IMR-90 (cell line): ENCODE measurements around the gene NAA35. TPM values are rescaled to one million over a fixed set of nuclear protein-coding genes. Genes with fewer than 3 reads are reported as not detected.

Source experiments
- ATAC-seq: fragments of 200-7000 bp; cut with Tn5 transposase; 2 replicates; pipeline ENCODE4 v1.9.1; 2020; ENCODE audit warnings: low read depth, mild to moderate bottlenecking, moderate library complexity
- BruUV-seq: library from RNA; stranded (reverse); fragments of 400-500 nt; replicated peaks from 2 replicates; lab custom pipeline; 2021; lab: Mats Ljungman, UMichigan
- CTCF ChIA-PET: fragments of 300-600 bp; formaldehyde crosslinking; extraction: SDS; loops from one replicate; lab custom pipeline; 2021; ENCODE audit warnings: antibody characterized with exemption; lab: Yijun Ruan, JAX
- POLR2A ChIA-PET: fragments of 300-600 bp; sonication (Branson Sonifier 250); formaldehyde crosslinking; loops from one replicate; lab custom pipeline; 2022; ENCODE audit warnings: antibody characterized with exemption; ENCODE audit not compliant: unreplicated experiment; lab: Charles Lee
- DNase-seq: peaks from one replicate; pipeline ENCODE4 v3.0.0; 2013
- H2AFZ ChIP-seq: replicated peaks from 2 replicates; pipeline ENCODE3; 2013; ENCODE audit warnings: low read length, mild to moderate bottlenecking; ENCODE audit not compliant: poor library complexity
- H2AK5ac ChIP-seq: 2 replicates; pipeline ENCODE4 v1.6.1; 2013; ENCODE audit warnings: low read depth, low read length, inconsistent platforms
- H2AK9ac ChIP-seq: replicated peaks from 2 replicates; pipeline ENCODE3; 2013; ENCODE audit warnings: mild to moderate bottlenecking, low read depth, low read length, moderate library complexity; ENCODE audit not compliant: poor library complexity
- H2BK120ac ChIP-seq: 2 replicates; pipeline ENCODE4 v1.6.1; 2013; ENCODE audit warnings: low read depth, low read length, inconsistent platforms
- H2BK15ac ChIP-seq: 3 replicates; pipeline ENCODE4 v1.6.1; 2013; ENCODE audit warnings: low read depth, low read length, inconsistent platforms
- H2BK20ac ChIP-seq: 2 replicates; pipeline ENCODE4 v1.6.1; 2013; ENCODE audit warnings: low read depth, mild to moderate bottlenecking, inconsistent platforms, low read length, moderate library complexity
- H2BK5ac ChIP-seq: 2 replicates; pipeline ENCODE4 v1.6.1; 2013; ENCODE audit warnings: mild to moderate bottlenecking, low read depth, low read length, inconsistent platforms; ENCODE audit not compliant: poor library complexity, severe bottlenecking
- H3K14ac ChIP-seq: replicated peaks from 2 replicates; pipeline ENCODE4 v1.6.1; 2013; ENCODE audit warnings: low read depth, low read length, inconsistent platforms
- H3K18ac ChIP-seq: 2 replicates; pipeline ENCODE4 v1.6.1; 2013; ENCODE audit warnings: low read depth, low read length, control low read depth
- H3K23ac ChIP-seq: 2 replicates; pipeline ENCODE4 v1.6.1; 2013; ENCODE audit warnings: low read depth, low read length, inconsistent platforms
- H3K27ac ChIP-seq: 2 replicates; pipeline ENCODE4 v1.5.1; 2013; ENCODE audit warnings: mild to moderate bottlenecking, control low read depth, low read length; ENCODE audit not compliant: insufficient read depth
- H3K27me3 ChIP-seq: 2 replicates; pipeline ENCODE4 v1.6.1; 2013; ENCODE audit warnings: low read length; ENCODE audit not compliant: control insufficient read depth, insufficient read depth
- H3K36me3 ChIP-seq: 2 replicates; pipeline ENCODE4 v1.6.1; 2013; ENCODE audit warnings: low read length, mixed read lengths; ENCODE audit not compliant: control insufficient read depth, insufficient read depth
- H3K4ac ChIP-seq: 2 replicates; pipeline ENCODE4 v1.6.1; 2013; ENCODE audit warnings: low read depth, low read length, inconsistent platforms
- H3K4me1 ChIP-seq: 2 replicates; pipeline ENCODE4 v1.6.1; 2013; ENCODE audit warnings: low read length, mixed read lengths; ENCODE audit not compliant: control insufficient read depth, insufficient read depth
- H3K4me2 ChIP-seq: 2 replicates; pipeline ENCODE4 v1.6.1; 2013; ENCODE audit warnings: low read depth, mild to moderate bottlenecking, control low read depth, low read length, moderate library complexity
- H3K4me3 ChIP-seq: 2 replicates; pipeline ENCODE4 v1.5.1; 2013; ENCODE audit warnings: low read depth, mild to moderate bottlenecking, control low read depth, low read length, moderate library complexity; ENCODE audit not compliant: insufficient read depth
- H3K56ac ChIP-seq: 2 replicates; pipeline ENCODE4 v1.6.1; 2013; ENCODE audit warnings: low read length, inconsistent platforms; ENCODE audit not compliant: insufficient read depth; ENCODE audit errors: extremely low read depth
- H3K79me1 ChIP-seq, 2 experiments: 2 replicates each; pipeline ENCODE4 v1.6.1; 2013; ENCODE audit warnings: low read length in 2 of 2, inconsistent platforms in 1 of 2, low read depth in 1 of 2
- H3K9ac ChIP-seq: 2 replicates; pipeline ENCODE4 v1.6.1; 2013; ENCODE audit warnings: low read depth, low read length, control low read depth
- H3K9me1 ChIP-seq: 2 replicates; pipeline ENCODE4 v1.6.1; 2013; ENCODE audit warnings: low read length, inconsistent platforms; ENCODE audit not compliant: insufficient read depth
- H3K9me3 ChIP-seq: 2 replicates; pipeline ENCODE4 v1.6.1; 2013; ENCODE audit warnings: low read length; ENCODE audit not compliant: control insufficient read depth, insufficient read depth
- H4K20me1 ChIP-seq: 2 replicates; pipeline ENCODE4 v1.6.1; 2013; ENCODE audit warnings: low read length, inconsistent platforms; ENCODE audit not compliant: insufficient read depth
- H4K5ac ChIP-seq: 2 replicates; pipeline ENCODE4 v1.6.1; 2013; ENCODE audit warnings: mild to moderate bottlenecking, low read depth, low read length, control low read depth
- H4K8ac ChIP-seq, 2 experiments: 2 replicates each; pipeline ENCODE4 v1.6.1; 2013; ENCODE audit warnings: low read depth in 2 of 2, low read length in 2 of 2, control low read depth in 1 of 2, inconsistent platforms in 1 of 2
- H4K91ac ChIP-seq: 2 replicates; pipeline ENCODE4 v1.6.1; 2013; ENCODE audit warnings: low read depth, low read length, inconsistent platforms; ENCODE audit not compliant: insufficient read depth
- BHLHE40 ChIP-seq: fragments of 150-350 bp; IDR thresholded peaks from 2 replicates; pipeline ENCODE4 v1.6.1; 2016; ENCODE audit warnings: mild to moderate bottlenecking, low read depth, low read length
- CEBPB ChIP-seq: IDR thresholded peaks from 2 replicates; pipeline ENCODE4 v1.6.1; 2012; ENCODE audit warnings: low read depth, low read length, improper control_type of control experiment
- CHD1 ChIP-seq: IDR thresholded peaks from 2 replicates; pipeline ENCODE4 v1.6.1; 2012; ENCODE audit warnings: low read depth, low read length, improper control_type of control experiment
- ELK1 ChIP-seq: fragments of 150-350 bp; IDR thresholded peaks from 2 replicates; pipeline ENCODE4 v1.6.1; 2016; ENCODE audit warnings: low read depth, mild to moderate bottlenecking, low read length, moderate library complexity, borderline replicate concordance
- MAFK ChIP-seq: IDR thresholded peaks from 2 replicates; pipeline ENCODE4 v1.6.1; 2012; ENCODE audit warnings: low read depth, low read length, improper control_type of control experiment
- MAZ ChIP-seq: IDR thresholded peaks from 2 replicates; pipeline ENCODE4 v1.6.1; 2012; ENCODE audit warnings: low read depth, mild to moderate bottlenecking, low read length, improper control_type of control experiment, moderate library complexity, borderline replicate concordance
- MXI1 ChIP-seq: IDR thresholded peaks from 2 replicates; pipeline ENCODE4 v1.6.1; 2012; ENCODE audit warnings: low read depth, mild to moderate bottlenecking, low read length, moderate library complexity, borderline replicate concordance
- NFE2L2 ChIP-seq: fragments of 150-350 bp; IDR thresholded peaks from 2 replicates; pipeline ENCODE4 v1.6.1; 2016; ENCODE audit warnings: low read depth, mild to moderate bottlenecking, low read length
- POLR2A ChIP-seq: IDR thresholded peaks from 2 replicates; pipeline ENCODE4 v1.6.1; 2012; ENCODE audit warnings: mild to moderate bottlenecking, low read depth, low read length
- RAD21 ChIP-seq: IDR thresholded peaks from 2 replicates; pipeline ENCODE4 v1.6.1; 2012; ENCODE audit warnings: low read length, improper control_type of control experiment
- RCOR1 ChIP-seq: IDR thresholded peaks from 2 replicates; pipeline ENCODE4 v1.6.1; 2012; ENCODE audit warnings: mild to moderate bottlenecking, low read length, improper control_type of control experiment; ENCODE audit not compliant: insufficient replicate concordance
- RFX5 ChIP-seq: IDR thresholded peaks from 2 replicates; pipeline ENCODE4 v1.8.0; 2012; ENCODE audit warnings: low read depth, mild to moderate bottlenecking, low read length, moderate library complexity
- USF2 ChIP-seq: fragments of 150-350 bp; IDR thresholded peaks from 2 replicates; pipeline ENCODE4 v1.6.1; 2017; ENCODE audit warnings: mild to moderate bottlenecking, antibody characterized with exemption, low read length, low read depth
- WGBS, 2 experiments: methylation state at CpG; one replicate each; pipeline versions ENCODE4 v1.1.5 to v1.1.7; 2013; ENCODE audit warnings: missing lambda C conversion rate in 2 of 2; ENCODE audit not compliant: insufficient read length in 1 of 2; ENCODE audit errors: extremely low coverage in 2 of 2; 5-methylcytosine and 5-hydroxymethylcytosine counted together
- dilution Hi-C: fragments of 300-500 bp; cut with HindIII; formaldehyde crosslinking; loops from one replicate; pipeline ENCODE4 v1.14.3; 2018; ENCODE audit warnings: low sequenced_read_pairs; ENCODE audit not compliant: unreplicated experiment
- in situ Hi-C: fragments of 300-500 bp; cut with MboI; formaldehyde crosslinking; loops from 3 replicates; pipeline ENCODE4 v1.14.3; 2019; ENCODE audit warnings: low sequenced_read_pairs, inconsistent platforms, mixed read lengths
- intact Hi-C: fragments of 100-400 bp; cut with micrococcal nuclease; formaldehyde crosslinking; loops from 2 replicates; pipeline ENCODE4 v1.10.0; 2022
- polyA plus RNA-seq, 3 experiments: library from polyadenylated mRNA; depleted of rRNA; stranded (reverse); fragments of >200 nt; gene quantifications; 2 replicates each; pipeline ENCODE4 v1.2.3, GENCODE V29; 2012; ENCODE audit warnings: low replicate concordance in 1 of 3
- total RNA-seq: library from RNA; depleted of rRNA; stranded (reverse); fragments of >200 nt; gene quantifications from 2 replicates; pipeline ENCODE4 v1.2.3, GENCODE V29; 2012
- TF ChIP-seq, protein P1 (sequence below): conservative IDR thresholded peaks from 2 replicates; pipeline ENCODE4 v1.5.1; 2012; ENCODE audit warnings: mild to moderate bottlenecking, low read depth, low read length, improper control_type of control experiment

The NAA35 gene
- total and polyA plus RNA-seq, 2 of the 4 experiments (the other 2 are of a cell fraction) = 13.1 to 16.5 TPM

- Histone ChIP-seq H3K4me1 (no peaks in the 10 kb centered on the region), H3K27me3 (no peaks in the 10 kb centered on the region), H3K4me2 (no peak overlapping the region), H2BK5ac (no peak overlapping the region), H4K20me1 (no peaks in the 10 kb centered on the region), H4K5ac (no peak overlapping the region), H3K36me3 (peaks cover 13% of the 10 kb centered on the region), H3K18ac (no peak overlapping the region), H3K9ac (no peak overlapping the region), H3K4ac (no peak overlapping the region), H2BK15ac (no peak overlapping the region), H2BK120ac (no peak overlapping the region), H3K79me1 (peaks cover 8 to 9% of the 10 kb centered on the region in 2 experiments), H3K4me3 (no peak overlapping the region), H2AFZ (no peak overlapping the region), H3K9me1 (peaks cover 2% of the 10 kb centered on the region; the same call in 1 of the 2 replicates), H2BK20ac (no peak overlapping the region), H4K91ac (no peak overlapping the region), H3K27ac (no peak overlapping the region), H3K9me3 (no peaks in the 10 kb centered on the region), H3K56ac (no peak overlapping the region), H3K23ac (no peak overlapping the region), H4K8ac (no peak overlapping the region), H2AK9ac (no peak overlapping the region), H3K14ac (no peak overlapping the region), H2AK5ac (no peak overlapping the region)
- ChIA-PET POLR2A (no interaction called here), CTCF (no interaction called here)
- in situ Hi-C loops (no loop called here), dilution Hi-C loops (no loop called here), intact Hi-C loops (no loop called here)
- TF ChIP-seq ELK1 (no peak), USF2 (no peak), BHLHE40 (no peak), RAD21 (no peak), RFX5 (no peak), MAZ (no peak), NFE2L2 (no peak), CEBPB (no peak), RCOR1 (no peak), MAFK (no peak), POLR2A (no peak), CHD1 (no peak), MXI1 (no peak)
- TF ChIP-seq, protein P1, sequence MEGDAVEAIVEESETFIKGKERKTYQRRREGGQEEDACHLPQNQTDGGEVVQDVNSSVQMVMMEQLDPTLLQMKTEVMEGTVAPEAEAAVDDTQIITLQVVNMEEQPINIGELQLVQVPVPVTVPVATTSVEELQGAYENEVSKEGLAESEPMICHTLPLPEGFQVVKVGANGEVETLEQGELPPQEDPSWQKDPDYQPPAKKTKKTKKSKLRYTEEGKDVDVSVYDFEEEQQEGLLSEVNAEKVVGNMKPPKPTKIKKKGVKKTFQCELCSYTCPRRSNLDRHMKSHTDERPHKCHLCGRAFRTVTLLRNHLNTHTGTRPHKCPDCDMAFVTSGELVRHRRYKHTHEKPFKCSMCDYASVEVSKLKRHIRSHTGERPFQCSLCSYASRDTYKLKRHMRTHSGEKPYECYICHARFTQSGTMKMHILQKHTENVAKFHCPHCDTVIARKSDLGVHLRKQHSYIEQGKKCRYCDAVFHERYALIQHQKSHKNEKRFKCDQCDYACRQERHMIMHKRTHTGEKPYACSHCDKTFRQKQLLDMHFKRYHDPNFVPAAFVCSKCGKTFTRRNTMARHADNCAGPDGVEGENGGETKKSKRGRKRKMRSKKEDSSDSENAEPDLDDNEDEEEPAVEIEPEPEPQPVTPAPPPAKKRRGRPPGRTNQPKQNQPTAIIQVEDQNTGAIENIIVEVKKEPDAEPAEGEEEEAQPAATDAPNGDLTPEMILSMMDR = no peak
- BruUV-seq = no TSS peak
- ATAC-seq (no peak), DNase-seq (no peak)
- WGBS, 2 experiments = no CpG with 5 or more reads among the region's 1 CpG
Measured at GRCh38 chr9:85995599-85995998, 54.7 kb downstream of the NAA35 start.
